GM12891 (cell line): Measurements from ENCODE around the gene FMOD.

Experiments used
- POLR2A ChIP-seq: IDR thresholded peaks from 2 replicates; pipeline ENCODE4 v1.6.1; 2011; ENCODE audit warnings: low read depth, low read length, control low read depth
- POLR2AphosphoS5 ChIP-seq: IDR thresholded peaks from 2 replicates; pipeline ENCODE4 v1.6.1; 2011; ENCODE audit warnings: low read depth, low read length, control low read depth
- POU2F2 ChIP-seq: IDR thresholded peaks from 2 replicates; pipeline ENCODE4 v1.6.1; 2011; ENCODE audit warnings: low read depth, mild to moderate bottlenecking, control low read depth, low read length, moderate library complexity
- TAF1 ChIP-seq: IDR thresholded peaks from 2 replicates; pipeline ENCODE4 v1.6.1; 2011; ENCODE audit warnings: low read depth, low read length, control low read depth

GRCh38 chr1:203349773-203350524 is 973 bp downstream of the FMOD start:
- TF ChIP-seq POLR2AphosphoS5 (no peak), POLR2A (no peak), TAF1 (no peak), POU2F2 (no peak)
